Suprapubic skin (tissue), 3 donors: Measurements from ENCODE around the gene AMBP.

Experiments
- POLR2AphosphoS5 ChIP-seq, 3 donors: sonication (generic); formaldehyde crosslinking; IDR thresholded peaks; one replicate each; pipeline ENCODE4 v1.6.1; 2017; ENCODE audit warnings: antibody characterized with exemption in 3 of 3
- TF ChIP-seq, protein P1 (sequence below), 2 donors: fragments of 200-600 bp in 1 of 2; fragments of 450-650 bp in 1 of 2; sonication (generic) in 1 of 2; IDR thresholded peaks; one replicate each; pipeline ENCODE4 v1.5.1; 2016 to 2019; ENCODE audit warnings: antibody characterized with exemption in 2 of 2, mild to moderate bottlenecking in 1 of 2, moderate library complexity in 1 of 2

DNA sequence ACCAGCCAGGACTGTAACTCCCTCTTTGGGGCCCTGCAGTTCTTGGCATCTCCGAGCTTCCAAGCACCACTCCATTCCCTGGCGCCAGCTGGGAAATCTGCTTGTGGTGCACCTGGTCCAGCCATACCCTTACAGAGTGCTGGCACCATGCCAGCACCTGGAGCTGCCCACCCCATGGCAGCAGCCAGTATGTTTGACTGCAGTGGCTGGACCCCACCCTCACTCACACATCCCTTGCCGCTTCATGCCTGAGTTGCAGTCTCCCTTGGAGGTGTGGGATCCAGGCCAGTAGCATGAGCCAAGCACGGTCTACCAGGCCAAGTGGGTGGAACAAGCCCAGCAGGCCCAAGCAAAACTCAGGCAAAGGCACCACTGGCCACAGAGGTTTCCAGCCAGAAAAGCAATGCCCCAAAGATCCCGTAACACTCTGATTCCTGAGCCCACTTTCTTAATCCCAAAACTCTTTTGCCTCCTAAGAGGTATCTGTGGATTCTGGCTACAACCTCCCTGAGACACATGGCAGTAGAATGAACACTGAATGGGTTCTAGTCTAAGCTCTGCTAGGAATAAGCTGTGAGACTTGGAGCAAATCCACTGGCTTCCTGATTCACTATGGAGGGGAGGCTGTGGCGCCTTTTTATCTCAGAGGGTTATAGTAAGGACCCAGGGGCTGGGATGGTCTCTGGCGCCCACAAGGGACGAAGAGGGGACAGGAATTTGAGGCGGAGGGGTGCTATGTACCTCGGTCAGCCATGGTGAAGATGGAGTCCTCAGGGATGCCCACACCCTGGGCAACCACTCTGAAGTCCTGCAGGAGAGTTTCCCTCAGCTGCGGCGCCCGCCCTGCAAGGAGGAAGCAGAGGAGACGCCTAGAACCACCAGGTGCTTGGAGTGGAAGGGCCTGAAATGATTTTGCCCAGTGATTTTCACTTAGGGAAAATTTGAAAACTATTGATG lies 5.6 kb downstream of the AMBP start:
- TF ChIP-seq, protein P1, sequence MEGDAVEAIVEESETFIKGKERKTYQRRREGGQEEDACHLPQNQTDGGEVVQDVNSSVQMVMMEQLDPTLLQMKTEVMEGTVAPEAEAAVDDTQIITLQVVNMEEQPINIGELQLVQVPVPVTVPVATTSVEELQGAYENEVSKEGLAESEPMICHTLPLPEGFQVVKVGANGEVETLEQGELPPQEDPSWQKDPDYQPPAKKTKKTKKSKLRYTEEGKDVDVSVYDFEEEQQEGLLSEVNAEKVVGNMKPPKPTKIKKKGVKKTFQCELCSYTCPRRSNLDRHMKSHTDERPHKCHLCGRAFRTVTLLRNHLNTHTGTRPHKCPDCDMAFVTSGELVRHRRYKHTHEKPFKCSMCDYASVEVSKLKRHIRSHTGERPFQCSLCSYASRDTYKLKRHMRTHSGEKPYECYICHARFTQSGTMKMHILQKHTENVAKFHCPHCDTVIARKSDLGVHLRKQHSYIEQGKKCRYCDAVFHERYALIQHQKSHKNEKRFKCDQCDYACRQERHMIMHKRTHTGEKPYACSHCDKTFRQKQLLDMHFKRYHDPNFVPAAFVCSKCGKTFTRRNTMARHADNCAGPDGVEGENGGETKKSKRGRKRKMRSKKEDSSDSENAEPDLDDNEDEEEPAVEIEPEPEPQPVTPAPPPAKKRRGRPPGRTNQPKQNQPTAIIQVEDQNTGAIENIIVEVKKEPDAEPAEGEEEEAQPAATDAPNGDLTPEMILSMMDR (IDR thresholded peaks at IDR 0.05) = no peak
- TF ChIP-seq POLR2AphosphoS5 (IDR thresholded peaks at IDR 0.05) = no peak
